GM21723 (cell line): Measurements from ENCODE around the gene SETD3.

Experiments
- ATAC-seq: cut with Tn5 transposase; IDR thresholded peaks from one replicate; pipeline ENCODE4 v1.9.1; 2021; ENCODE audit warnings: mild to moderate bottlenecking, moderate library complexity; ENCODE audit not compliant: unreplicated experiment

The SETD3 gene

DNA sequence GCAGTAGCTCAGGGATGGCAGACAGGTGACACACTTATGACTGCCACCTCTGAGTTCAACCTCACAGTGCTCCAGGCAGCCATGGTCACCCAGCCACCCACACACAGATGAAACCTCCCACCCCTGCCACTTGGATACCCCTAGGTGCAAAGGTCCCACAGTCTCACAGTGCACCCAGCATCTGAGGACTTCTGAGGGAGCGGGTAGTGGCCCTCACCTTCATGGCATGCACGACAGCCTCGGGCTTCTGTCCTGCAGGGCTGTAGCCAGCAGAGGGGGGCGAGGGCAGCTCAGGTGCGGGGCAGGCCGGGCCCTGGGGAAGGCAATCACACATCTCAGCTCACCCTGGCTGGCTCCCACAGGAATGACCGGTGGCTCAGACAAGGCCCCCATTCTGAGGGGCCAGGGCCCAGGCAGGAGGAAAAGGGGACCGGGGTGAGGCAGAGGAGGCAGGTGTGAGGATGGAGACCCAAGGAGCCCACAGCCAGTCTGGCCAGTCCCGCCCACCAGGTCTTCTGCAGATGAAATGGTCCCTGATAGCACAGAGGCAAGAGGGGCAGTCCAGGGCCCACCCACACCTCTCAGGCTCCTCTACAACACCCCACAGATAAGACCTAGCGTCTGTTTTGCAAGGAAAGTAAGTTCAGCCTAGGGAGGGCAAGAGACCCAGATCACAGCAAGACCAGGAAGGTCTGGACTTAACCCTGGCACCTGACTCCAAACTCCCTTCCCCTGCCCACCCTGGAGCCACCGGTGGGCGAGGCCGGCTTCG is 36.4 kb upstream of the SETD3 start:
- no peak for ATAC-seq

DNA sequence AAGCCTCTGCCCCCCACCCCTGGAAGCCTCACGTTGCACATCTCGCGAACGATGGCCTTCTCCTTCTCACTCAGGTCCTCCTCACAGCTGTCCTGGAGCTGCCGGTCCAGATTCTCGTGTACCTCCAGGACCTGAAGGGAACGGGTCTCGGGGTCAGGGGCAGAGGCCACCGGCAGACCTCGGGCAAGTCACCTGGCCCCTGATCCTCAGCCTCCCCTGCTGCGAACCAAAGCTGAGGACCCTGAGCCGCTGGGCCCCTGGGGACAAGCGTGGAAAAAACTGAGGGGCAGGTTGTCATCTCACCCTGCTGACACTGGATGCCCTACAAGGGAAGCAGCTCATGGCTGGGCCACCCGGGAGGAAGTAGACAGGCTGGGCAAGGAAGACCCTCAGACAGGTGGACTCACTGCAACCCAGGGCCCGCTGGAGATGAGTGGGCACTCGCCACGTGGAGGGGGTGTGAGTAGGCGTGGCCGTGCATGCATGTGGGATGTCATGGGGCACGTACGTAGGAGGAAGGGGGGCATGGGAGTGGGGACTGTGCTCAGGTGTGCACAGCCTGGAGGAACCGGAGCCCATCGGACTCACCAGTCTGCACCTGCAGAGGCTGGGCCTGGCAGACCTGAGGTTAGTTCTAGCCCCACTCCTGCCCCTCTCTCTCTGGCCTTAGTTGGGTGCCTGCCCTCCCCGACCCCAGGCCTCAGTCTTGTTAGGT is 35.7 kb upstream of the SETD3 start:
- no peak for ATAC-seq

DNA sequence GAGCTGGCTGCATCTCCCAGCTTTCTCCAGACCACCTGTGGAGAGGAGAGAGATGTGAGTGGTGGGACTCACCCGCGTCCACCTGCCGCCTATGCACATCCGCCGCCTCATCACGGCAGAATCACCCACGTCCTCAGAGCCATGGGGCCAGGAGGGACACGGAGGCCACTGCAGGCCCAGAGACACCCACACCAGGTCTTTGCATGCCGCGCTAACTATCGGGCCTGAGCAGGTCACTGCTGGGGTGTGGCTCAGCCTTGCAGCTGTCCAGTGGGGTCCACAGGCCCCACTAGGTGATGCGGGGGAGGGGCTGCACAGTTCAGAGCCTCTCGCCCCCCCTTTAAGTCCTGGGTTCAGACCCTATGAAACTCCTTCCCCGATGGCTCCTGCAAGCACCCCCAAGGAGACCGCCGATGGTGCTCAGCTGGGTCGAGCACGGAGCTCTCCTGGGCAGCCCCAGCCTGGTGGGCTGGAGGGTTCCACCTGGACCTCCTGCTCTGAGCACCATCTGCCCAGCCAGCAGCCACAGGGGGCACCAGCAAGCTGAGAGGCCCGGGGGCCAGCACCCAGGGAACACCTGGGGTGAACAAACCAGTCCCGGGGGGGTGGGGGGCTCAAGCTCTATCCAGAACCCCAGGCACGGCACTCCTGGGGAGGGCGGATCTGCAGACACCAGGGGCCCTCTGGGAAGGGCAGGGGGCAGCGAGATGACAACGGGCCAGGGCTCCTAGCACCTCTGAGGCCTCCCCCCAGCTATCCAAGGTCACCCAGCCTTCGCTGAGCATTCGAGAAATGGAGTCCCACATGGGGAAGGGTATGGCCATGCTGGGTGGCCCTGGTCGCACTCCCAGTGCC is 34.9 kb upstream of the SETD3 start:
- ATAC-seq: no peak

DNA sequence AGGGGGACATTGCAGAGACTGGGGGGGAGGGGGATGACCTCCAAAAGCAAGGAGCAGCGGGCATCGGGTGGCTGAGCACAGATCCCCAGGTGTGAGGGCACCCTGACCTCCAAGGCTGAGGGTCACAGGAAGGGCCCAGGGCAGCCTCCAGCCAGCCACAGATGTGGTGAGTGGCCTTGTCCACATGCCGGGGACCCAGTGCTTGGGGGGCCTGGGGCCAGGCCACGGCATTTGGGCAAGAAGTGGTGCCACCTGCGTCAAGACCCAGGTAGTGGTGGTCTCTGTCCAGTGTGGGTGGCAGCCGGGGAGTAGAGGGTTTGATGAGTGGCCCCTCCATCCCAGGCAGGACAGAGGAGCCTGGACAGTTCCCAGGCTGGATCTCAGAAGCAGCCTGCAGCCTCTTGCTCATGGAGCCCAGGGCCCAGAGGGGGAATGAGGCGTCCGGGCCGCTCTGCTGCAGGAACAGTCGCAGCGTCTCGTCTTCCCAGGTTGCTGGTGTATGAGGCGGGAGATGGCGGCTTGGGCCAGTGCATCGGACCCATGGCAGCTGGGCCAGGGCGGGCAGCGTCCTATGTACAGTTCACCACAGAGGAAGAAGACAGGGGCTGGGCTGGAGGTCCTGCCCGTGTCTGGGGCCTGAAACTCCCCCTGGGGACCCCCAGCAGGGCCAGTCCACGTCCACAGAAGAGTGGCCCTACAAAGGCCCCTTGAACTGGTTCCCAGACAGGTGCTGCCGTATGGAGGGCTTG is 34.1 kb upstream of the SETD3 start:
- ATAC-seq: no peak

DNA sequence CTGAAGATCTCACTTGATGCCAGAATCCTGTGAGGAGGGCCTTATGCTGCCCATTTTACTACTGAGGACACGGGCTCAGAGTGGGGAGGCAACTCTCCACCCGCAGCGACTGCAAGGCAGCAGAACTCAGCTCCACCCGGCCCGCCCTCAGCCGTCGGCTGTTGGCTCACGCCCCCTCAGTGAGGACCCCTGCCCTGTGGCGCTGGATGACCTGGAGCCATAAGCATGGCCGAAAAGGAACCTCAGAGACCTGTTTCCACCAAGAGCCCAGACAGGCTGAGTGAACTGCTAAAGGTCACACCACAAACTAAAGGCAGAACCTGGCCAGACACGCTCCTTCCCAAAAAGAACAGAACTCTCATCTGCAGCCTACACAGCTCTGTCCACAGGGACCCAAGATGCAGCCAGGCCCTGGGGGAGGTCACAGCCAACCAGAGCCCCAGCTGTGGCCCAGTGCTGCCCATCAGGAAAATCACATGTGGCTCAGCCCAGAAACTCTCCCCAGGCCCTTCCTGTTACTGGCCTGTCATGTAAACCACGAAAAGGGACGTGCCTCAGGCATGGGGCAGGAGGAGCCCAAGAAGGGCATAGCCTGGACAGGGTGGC is 33.4 kb upstream of the SETD3 start:
- no peak for ATAC-seq

DNA sequence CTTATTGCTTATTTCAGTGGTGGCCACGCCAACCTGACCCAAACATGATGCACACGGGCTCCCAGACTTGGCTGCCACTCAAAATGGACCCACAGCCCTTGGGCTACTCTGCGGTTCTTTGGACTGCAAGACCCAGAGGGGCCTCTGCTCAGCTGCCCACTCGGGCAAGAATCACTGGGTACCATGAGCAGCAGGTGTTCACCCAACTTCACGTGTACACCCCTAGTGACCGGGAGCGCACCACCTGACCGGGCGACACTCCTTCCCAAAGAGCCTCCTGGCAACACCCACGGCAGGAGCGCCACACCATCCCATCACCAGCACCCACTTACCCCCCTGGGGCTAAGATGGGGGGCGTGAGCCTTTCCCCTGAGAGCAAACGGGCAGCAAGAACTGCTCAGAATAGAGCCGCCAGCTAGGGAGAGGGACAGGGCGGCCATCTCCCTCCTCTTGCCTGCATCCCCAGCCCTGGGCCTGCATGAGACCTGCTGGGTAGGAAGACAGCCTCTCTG is 32.6 kb upstream of the SETD3 start:
- no peak for ATAC-seq

DNA sequence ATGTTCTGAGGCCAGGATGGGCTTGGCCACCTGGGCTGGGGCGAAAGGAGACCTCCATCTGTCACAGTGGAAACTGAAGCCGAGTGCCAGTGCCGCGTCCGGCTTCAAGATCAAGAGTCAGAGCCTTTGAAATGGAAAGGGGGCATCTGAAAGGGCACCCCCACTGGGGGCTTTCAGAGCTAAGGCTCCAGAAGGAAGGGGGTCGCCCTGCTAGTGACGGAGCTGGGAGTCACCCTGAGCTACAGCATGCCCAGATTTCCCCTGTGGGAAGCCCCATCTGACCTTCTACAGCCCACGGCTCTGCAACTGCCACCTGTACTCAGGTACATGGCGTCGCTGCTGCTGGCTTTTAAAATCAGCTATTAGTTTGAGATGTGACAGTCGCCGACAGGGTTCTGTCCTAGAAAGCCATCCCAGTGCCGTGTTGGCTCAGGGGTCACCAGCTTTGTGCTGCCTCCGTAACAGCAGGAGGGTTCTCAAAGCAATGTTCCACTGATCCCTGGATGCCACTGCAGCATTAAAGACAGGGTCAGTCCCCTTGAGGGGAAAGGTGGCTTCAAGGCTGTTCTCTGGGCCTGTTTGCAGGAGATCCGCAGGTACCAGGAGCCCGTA is 32.0 kb upstream of the SETD3 start:
- ATAC-seq: no peak

DNA sequence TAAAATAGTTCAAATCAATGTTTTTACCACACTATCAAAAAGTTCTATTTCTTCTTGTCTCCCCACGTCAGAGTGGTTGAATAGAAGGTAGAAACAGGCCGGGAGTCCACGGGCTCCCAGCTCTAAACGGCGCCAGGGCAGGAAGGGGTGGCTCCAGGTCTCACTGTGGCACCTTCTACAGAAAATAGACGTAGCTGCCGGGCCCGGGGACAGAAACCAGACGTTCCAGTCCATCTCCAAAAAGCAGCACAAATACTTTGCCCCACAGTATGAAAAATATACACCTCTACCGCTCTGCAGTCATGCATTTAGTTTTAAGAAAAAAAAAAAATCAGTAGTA is 31.4 kb upstream of the SETD3 start:
- ATAC-seq: no peak

DNA sequence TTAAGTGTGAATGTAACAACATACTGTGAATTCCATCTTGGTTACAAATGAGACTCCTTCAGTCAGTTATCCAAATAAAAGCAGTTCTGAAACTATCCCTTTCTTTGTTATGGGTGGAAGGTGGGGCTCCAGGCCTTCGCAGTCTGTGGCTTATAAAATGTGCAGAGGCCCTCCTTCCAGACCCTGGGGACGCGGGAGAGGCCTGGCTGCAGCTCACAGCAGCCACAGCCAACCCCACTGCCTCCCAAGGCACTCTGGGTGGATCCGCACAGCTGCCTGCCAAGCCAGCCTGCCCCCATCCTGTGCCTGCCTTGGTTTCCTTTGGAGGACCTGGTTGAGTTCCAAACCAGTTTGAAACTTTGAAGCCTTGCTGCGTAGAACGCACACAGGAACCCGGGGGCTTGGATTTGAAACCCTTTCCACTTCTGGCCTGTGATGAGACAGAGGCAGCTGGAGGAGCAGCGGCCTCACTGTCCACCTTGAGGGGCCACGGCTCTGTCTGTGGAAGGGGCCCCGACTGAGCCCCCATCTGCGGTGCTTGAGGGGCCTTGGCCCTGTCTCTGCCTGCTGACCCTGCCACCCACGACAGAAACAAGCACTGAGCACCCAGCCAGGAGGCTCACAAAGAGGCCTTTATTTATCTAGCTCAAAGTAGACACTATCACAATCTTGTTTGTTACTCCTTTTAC is 30.9 kb upstream of the SETD3 start:
- ATAC-seq: no peak

DNA sequence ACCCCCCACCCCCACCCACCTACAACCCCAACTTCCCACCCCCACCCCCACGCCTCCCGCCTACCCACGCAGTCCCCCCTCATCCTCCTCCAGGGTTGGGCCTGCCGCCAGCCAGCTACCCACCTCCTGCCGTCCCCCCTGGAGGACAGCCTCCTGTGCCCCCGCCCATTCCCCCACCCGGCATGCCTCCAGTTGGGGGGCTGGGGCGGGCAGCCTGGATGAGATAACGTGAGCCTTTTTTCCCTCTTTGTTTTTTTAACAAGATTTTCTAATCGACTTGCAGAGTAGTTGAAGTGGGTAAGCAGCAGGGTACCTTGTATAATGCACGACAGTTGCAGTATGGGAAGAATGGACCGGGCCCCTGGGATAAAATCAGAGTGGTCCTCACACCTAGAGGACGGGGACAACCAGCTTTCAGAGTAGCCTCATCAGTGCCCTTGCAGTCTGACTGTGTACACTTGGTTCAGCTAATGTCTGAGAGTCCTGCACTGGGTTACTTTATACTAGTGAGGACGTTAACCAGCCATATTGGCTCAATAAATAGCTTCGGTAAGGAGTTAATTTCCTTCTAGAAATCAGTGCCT is 30.0 kb upstream of the SETD3 start:
- ATAC-seq: no peak

DNA sequence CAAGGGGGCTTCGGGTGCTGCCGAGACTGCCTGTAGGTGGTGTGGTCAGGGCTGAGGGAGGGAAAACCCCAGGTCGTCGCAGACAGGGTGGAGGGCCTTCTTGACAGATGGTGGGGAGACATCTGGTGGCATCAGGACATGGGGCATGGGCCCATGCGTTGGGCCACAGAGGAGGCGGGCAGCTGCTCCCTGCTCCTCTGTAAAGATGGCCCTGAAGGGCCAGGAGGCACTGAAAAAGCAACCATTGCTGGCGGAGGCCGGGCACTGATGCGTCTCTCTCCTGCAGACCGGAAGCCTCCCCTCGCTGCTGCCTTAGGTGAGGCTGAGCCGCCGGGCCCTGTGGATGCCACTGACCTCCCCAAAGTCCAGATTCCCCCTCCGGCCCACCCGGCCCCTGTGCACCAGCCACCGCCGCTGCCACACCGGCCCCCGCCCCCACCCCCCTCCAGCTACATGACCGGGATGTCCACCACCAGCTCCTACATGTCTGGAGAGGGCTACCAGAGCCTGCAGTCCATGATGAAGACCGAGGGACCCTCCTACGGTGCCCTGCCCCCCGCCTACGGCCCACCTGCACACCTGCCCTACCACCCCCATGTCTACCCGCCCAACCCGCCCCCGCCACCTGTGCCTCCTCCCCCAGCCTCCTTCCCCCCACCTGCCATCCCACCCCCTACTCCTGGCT is 29.4 kb upstream of the SETD3 start:
- ATAC-seq: no peak

DNA sequence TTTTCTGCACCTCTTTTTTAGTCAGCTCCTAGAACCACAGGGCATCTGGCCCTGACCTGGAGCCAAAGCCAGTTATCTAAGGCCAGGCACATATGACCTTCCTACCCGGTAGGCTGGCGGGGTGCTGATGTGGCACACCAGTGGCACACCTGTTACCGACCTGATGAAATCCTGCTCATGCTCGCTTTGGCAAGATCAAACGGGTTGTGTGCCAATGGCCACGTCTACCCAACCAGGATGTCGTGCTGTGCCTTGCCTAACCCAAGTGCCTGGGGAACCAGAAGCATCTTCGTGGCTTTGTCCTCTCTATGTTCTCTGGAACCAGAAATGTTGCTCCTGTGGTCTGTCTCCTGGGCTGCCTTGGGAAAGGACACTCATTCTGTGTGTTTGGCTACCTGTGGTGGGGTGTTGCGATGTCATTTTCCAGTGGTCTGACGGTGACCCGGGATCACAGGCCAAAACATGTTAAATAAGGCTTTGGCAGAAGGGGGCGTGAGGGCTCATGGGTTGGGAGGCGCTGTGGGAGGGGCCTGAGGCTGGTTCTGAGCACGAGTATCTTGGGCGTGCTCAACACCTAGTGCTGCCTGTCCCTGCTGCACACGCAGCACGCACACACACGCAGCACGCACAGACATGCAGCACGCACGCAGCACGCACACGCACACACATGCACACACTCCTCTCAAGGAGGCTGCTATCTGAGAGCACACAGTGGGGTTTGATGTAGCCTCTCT is 28.4 kb upstream of the SETD3 start:
- ATAC-seq: no peak

DNA sequence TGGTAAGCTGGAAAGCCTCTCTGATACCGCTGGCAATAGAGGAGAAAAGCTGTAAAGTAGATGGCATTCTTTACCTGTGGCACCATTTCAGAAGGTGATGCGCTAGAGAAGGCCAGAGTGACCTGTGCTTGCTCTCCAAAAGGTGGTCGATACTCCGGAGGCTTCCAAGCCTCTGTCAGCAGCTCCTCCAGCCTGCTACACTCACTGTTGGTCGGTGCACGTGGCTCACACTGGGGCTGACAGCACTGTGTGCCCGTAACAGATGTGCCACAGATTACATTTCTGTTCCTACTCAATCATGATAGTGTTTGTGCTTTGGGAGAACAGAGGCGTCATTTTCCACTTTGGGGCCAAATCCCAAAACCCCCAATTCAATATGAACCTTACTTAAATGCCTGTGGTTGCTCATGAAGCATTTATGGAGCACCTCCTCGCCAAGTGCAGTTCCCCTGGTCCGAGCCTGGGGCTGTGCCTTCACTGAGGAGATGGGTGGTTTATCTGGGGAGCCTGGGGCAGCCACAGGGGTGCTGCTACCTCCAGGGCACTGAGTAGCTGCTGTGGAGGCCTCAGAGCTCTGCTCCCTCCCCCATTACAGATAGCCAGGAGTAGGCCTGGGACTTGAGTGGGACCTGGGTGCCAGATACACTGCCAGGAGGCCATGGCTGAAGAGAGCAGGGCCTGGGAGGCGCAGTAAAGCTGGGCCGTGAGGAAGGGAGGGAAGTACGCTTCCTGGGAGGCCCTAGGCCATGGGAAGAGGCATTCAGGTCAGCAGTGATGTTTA is 27.4 kb upstream of the SETD3 start:
- ATAC-seq: no peak

DNA sequence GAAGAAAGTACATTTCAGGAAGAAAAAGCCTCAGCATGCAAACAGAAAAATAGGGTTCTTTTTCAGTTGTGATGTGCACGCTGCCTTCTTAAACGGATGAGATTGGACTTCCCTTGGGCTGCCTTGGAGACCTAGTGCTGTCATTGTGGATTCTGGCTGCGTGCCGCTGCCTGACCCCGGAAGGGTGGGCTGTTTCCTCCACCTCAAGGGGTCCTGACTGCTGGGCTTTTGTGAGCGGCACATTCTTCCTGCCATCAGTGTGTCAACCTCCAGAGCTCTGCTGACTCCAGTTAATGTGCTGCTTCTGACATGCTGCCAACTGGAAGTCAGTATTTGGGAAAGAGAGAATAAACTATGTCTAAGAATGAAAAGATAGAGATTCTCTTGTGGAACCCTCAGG is 25.6 kb upstream of the SETD3 start:
- no peak for ATAC-seq

DNA sequence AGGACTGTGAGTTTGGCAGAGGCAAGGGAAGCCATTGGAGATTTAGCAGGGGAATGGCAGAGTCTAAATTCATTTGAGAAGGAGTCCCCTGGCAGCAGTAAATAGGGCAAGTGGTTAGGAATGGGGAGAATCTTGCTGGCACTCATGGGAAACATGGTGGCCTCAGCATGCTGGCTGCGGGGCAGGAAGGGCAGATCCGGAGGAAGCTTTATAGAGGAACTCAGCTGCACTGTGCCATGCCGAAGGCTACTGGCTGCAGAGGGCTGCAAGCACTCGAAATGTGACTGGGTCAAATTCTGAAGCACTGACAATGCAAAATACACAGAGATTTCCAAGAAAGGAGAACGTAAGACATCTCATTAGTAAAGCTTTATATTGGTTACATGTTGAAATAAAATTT is 24.4 kb upstream of the SETD3 start:
- ATAC-seq: no peak

DNA sequence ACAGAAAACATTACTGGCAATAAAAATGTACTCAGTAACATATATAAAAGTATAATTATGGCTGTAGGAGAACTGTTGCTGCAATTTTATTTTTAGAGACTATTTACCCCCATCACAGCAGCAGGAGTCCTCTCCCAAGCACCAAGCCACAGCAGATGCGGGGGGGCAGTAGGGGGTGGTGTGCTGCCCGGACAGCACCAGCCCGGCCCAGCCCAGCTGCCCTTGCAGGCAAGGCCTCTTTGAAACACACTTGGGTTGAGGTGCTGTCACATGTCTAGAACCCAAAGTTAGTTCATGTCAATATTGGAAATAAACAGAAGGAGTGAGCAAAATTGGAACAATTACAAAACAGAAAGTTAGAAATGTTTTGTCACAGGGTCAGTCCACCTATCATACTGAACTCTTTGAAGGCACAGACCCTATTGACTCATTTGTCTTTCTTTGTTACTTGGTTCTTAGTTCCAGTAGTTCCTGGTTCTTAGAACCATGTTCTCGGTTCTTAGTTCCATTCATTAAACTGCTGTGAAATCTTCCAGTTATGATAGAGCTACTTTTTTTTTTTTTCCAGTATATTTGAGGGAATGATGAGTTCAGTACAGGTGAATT is 23.3 kb upstream of the SETD3 start:
- no peak for ATAC-seq

DNA sequence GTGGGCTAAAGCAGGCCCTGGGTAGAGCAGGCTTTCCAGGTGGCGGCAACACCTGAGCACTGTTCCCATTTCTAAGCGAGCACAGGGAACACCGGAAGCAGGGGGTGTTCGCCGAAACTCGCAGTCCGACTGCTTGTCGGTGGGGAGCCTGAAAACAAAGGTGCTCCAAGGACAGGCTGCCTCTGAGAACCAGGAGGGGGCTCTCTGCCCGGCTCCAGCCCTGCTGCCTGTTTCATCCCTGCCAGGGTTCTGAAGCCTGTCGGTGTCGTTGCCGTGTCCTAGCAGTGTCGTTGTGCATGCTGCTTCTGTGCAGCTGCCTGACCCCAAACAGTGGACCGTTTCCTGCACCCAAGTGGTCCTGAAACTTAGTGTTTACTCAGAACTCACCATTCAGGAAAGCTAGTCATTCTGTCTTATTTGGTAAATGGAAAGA is 22.3 kb upstream of the SETD3 start:
- ATAC-seq: no peak
